ENCODE data around the gene ERC2. TPM values are rescaled to one million over a fixed set of nuclear protein-coding genes. Genes with fewer than 3 reads are reported as not detected.

ERC2 gene
- total and polyA plus RNA-seq, 2 of the 8 experiments (the other 6 are each of a cell fraction or from before 2014, with no cell fraction given), result 16.4 to 22.8 TPM

GRCh38 chr3:55516392-55517030 lies 951.8 kb downstream of the ERC2 start:
- no peaks in the 10 kb centered on the region for H4K20me1 ChIP-seq (replicated peaks in 1 of 2; ENCODE audit: control insufficient read depth in 1 of 2, insufficient read depth in 2 of 2, low read length in 2 of 2)
- no peak overlapping the region for H2BK12ac ChIP-seq (ENCODE audit: low read depth, low read length)
- DNase-seq (ENCODE audit: low read depth in 1 of 2, low spot score in 2 of 2), result no peak
- no peaks in the 10 kb centered on the region for H3K9me3 ChIP-seq (ENCODE audit: insufficient read depth in 2 of 2, low read depth in 1 of 2, low read length in 1 of 2)
- 79% methylated on average over 10 of the region's 10 CpGs; no CpG with 5 or more reads in 1 of the 2 experiments for WGBS, 2 experiments (ENCODE audit: extremely low coverage in 1 of 2, insufficient coverage in 1 of 2, insufficient read length in 1 of 2, insufficient replicate concordance in 2 of 2, low coverage in 1 of 2, low lambda C conversion rate in 2 of 2, missing lambda C conversion rate in 1 of 2)
- H3K9ac ChIP-seq (replicated peaks in 1 of 4; ENCODE audit: extremely low read depth in 1 of 4, low read depth in 3 of 4, low read length in 3 of 4), result no peak overlapping the region
- POLR2A ChIA-PET (ENCODE audit: partially characterized antibody), result no interaction called here
- no peak overlapping the region for H2AK5ac ChIP-seq (ENCODE audit: low read depth, low read length)
- H3K4me2 ChIP-seq (ENCODE audit: insufficient read depth in 1 of 2, low read depth in 2 of 2, low read length in 2 of 2), result no peak overlapping the region
- no peaks in the 10 kb centered on the region for H3K36me3 ChIP-seq (ENCODE audit: control insufficient read depth in 2 of 4, insufficient read depth in 4 of 4, low read length in 3 of 4)
- H2BK20ac ChIP-seq (ENCODE audit: low read length), result no peak overlapping the region
- no peak overlapping the region for H2BK120ac ChIP-seq (replicated peaks; ENCODE audit: low read depth, low read length)
- no peak overlapping the region for H3K4me3 ChIP-seq (ENCODE audit: extremely low read depth in 1 of 4, insufficient read depth in 2 of 4, low read depth in 3 of 4, low read length in 4 of 4)
- peaks cover 10 to 25% (median 22%) of the 10 kb centered on the region in 4 experiments for H3K4me1 ChIP-seq (replicated peaks in 1 of 4; ENCODE audit: control insufficient read depth in 3 of 4, insufficient read depth in 4 of 4, low read length in 3 of 4)
- FAIRE-seq, result no peak
- no peak overlapping the region for H3K18ac ChIP-seq (ENCODE audit: extremely low read depth, low read length)
- no peak overlapping the region for H3K14ac ChIP-seq (ENCODE audit: insufficient read length)
- H3K23ac ChIP-seq (ENCODE audit: insufficient read length), result no peak overlapping the region
- no peak overlapping the region for H2BK15ac ChIP-seq (ENCODE audit: low read length)
- no peak overlapping the region for H3K27ac ChIP-seq (ENCODE audit: low read depth, low read length)
- CTCF ChIA-PET (ENCODE audit: partially characterized antibody), result interaction anchor here (1.0 to 1.5 kb wide), 4 partner anchors 29 to 206 kb away, joined by 3 to 5 read pairs (median 3); no protein-coding TSS in a partner anchor
- H3K79me2 ChIP-seq (ENCODE audit: control insufficient read depth in 1 of 2, insufficient read depth in 2 of 2, low read length in 2 of 2), result no peaks in the 10 kb centered on the region
- no peak overlapping the region for H2AFZ ChIP-seq (ENCODE audit: low read length)
- H2BK5ac ChIP-seq (ENCODE audit: low read depth, low read length), result no peak overlapping the region
- no peaks in the 10 kb centered on the region for H3K79me1 ChIP-seq (ENCODE audit: low read depth, low read length)
- no peak overlapping the region for H4K5ac ChIP-seq (ENCODE audit: insufficient read length, low read depth, low read length)
- H3K4ac ChIP-seq (replicated peaks; ENCODE audit: insufficient read length, low read depth, low read length), result no peak overlapping the region
- H3K27me3 ChIP-seq (replicated peaks in 1 of 4; ENCODE audit: control insufficient read depth in 3 of 4, extremely low read depth in 1 of 4, insufficient read depth in 3 of 4, low read length in 3 of 4), result no peaks in the 10 kb centered on the region
- no peak overlapping the region for H4K8ac ChIP-seq (ENCODE audit: extremely low read depth, insufficient read depth, low read length)
- H3K56ac ChIP-seq (replicated peaks; ENCODE audit: insufficient read length, low read depth, low read length), result no peak overlapping the region
- H4K91ac ChIP-seq (replicated peaks; ENCODE audit: insufficient read length, low read length), result no peak overlapping the region
- H3K23me2 ChIP-seq (ENCODE audit: low read depth, low read length), result no peaks in the 10 kb centered on the region
- TF ChIP-seq HDAC2 (IDR thresholded peaks at IDR 0.05; ENCODE audit: borderline replicate concordance in 1 of 2, low read depth in 2 of 2, low read length in 2 of 2) (no peak), RFX5 (IDR thresholded peaks at IDR 0.05; ENCODE audit: borderline replicate concordance, low read depth, low read length) (no peak), YY1 (IDR thresholded peaks at IDR 0.05; ENCODE audit: low read depth, low read length) (no peak), MAFK (IDR thresholded peaks at IDR 0.05; ENCODE audit: low read depth, low read length) (no peak), POLR2A (IDR thresholded peaks at IDR 0.05; ENCODE audit: control extremely low read depth in 1 of 2, low read depth in 2 of 2, low read length in 2 of 2) (no peak), BCL11A (IDR thresholded peaks at IDR 0.05; ENCODE audit: low read depth in 2 of 2, low read length in 2 of 2) (no peak), FOSL1 (IDR thresholded peaks at IDR 0.05; ENCODE audit: insufficient read depth, low read depth, low read length) (no peak), SIRT6 (IDR thresholded peaks at IDR 0.05; ENCODE audit: low read length) (no peak), TAF7 (optimal IDR thresholded peaks at IDR 0.05; ENCODE audit: borderline replicate concordance, low read depth, low read length) (no peak), CREB1 (IDR thresholded peaks at IDR 0.05) (no peak), SP1 (IDR thresholded peaks at IDR 0.05; ENCODE audit: low read depth, low read length) (no peak), NANOG (IDR thresholded peaks at IDR 0.05; ENCODE audit: insufficient read depth, low read depth, low read length, poor library complexity, severe bottlenecking) (no peak), CHD2 (IDR thresholded peaks at IDR 0.05; ENCODE audit: low read length) (no peak)
- TF ChIP-seq, protein P1, sequence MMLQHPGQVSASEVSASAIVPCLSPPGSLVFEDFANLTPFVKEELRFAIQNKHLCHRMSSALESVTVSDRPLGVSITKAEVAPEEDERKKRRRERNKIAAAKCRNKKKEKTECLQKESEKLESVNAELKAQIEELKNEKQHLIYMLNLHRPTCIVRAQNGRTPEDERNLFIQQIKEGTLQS (IDR thresholded peaks at IDR 0.05; ENCODE audit: insufficient read depth, low read depth, low read length), result no peak

All from H1 (cell line).